Mucosa of descending colon (tissue), 3 donors: ENCODE results near the gene CEP112. TPM values are rescaled to one million over a fixed set of nuclear protein-coding genes. Genes with fewer than 3 reads are reported as not detected.

ENCODE experiments used
- ATAC-seq: fragments of 200-7000 bp; cut with Tn5 transposase; one replicate; pipeline ENCODE4 v1.9.1; 2020; ENCODE audit warnings: mild to moderate bottlenecking, moderate library complexity
- DNase-seq, 3 donors: peaks; one replicate each; pipeline ENCODE4 v3.0.0-alpha.2; 2020
- H3K36me3 ChIP-seq: fragments of 200-600 bp; one replicate; pipeline ENCODE4 v1.8.0; 2021; ENCODE audit warnings: low read depth, mild to moderate bottlenecking
- H3K4me1 ChIP-seq: fragments of 200-600 bp; one replicate; pipeline ENCODE4 v1.8.0; 2021; ENCODE audit warnings: low read depth, mild to moderate bottlenecking
- H3K4me3 ChIP-seq: fragments of 200-600 bp; one replicate; pipeline ENCODE4 v1.8.0; 2021; ENCODE audit warnings: mild to moderate bottlenecking
- H3K9me3 ChIP-seq: fragments of 200-600 bp; one replicate; pipeline ENCODE4 v1.8.0; 2021; ENCODE audit warnings: mild to moderate bottlenecking
- CTCF ChIP-seq: fragments of 200-600 bp; IDR thresholded peaks from one replicate; pipeline ENCODE4 v1.8.0; 2022; ENCODE audit warnings: antibody characterized with exemption, mild to moderate bottlenecking
- intact Hi-C, 2 donors: fragments of 100-400 bp; cut with DNase I in 1 of 2; cut with micrococcal nuclease in 1 of 2; formaldehyde crosslinking; loops; one replicate each; pipeline versions ENCODE4 v1.11.0 to v1.11.1; 2022; cut with DNase I, micrococcal nuclease
- total RNA-seq, 3 donors: library from RNA; stranded (reverse); fragmentation: NEBNext Ultra II Directional in 2 of 3; extraction: Animal tissue kit (Norgen Biotek cat#: 25700) in 2 of 3; gene quantifications; one replicate each; pipeline versions ENCODE4 v1.2.1 to v1.2.4, GENCODE V29; 2021 to 2023
- donor health status: DM: no; HTN: no; CAD: no; lungs with moderate emphysema.
- donor health status: DM: no; HTN: no; CAD: no.
- donor health status: DM: no; HTN: yes; CAD: no.

Gene CEP112
- total RNA-seq, 3 donors from 2014 or later, result 6.3 to 18.5 (median 7.0) TPM

GRCh38 chr17:65674246-65675045 is 517.5 kb downstream of the CEP112 start:
- intact Hi-C loops, result no loop called here
- H3K4me3 ChIP-seq, result no peak overlapping the region
- no peaks in the 10 kb centered on the region for H3K4me1 ChIP-seq
- DNase-seq, result no peak
- no peaks in the 10 kb centered on the region for H3K36me3 ChIP-seq
- no peak for TF ChIP-seq CTCF
- no peak for ATAC-seq
- no peaks in the 10 kb centered on the region for H3K9me3 ChIP-seq

GRCh38 chr17:65670667-65671371 is 521.1 kb downstream of the CEP112 start:
- no peak overlapping the region for H3K4me3 ChIP-seq
- H3K9me3 ChIP-seq, result no peaks in the 10 kb centered on the region
- H3K36me3 ChIP-seq, result no peaks in the 10 kb centered on the region
- intact Hi-C loops, result no loop called here
- no peak for DNase-seq
- H3K4me1 ChIP-seq, result no peaks in the 10 kb centered on the region
- TF ChIP-seq CTCF, result no peak
- no peak for ATAC-seq

- no peaks in the 10 kb centered on the region for H3K4me1 ChIP-seq
- intact Hi-C loops, result no loop called here
- DNase-seq (no peak), ATAC-seq (no peak)
- H3K9me3 ChIP-seq, result no peaks in the 10 kb centered on the region
- no peak for TF ChIP-seq CTCF
- H3K4me3 ChIP-seq, result no peak overlapping the region
- no peaks in the 10 kb centered on the region for H3K36me3 ChIP-seq
Observed at GRCh38 chr17:65668211-65668610, 523.7 kb downstream of the CEP112 start.

- Histone ChIP-seq H3K36me3 (no peaks in the 10 kb centered on the region), H3K4me3 (no peak overlapping the region), H3K9me3 (no peaks in the 10 kb centered on the region), H3K4me1 (no peaks in the 10 kb centered on the region)
- no peak for ATAC-seq
- intact Hi-C loops, result no loop called here
- no peak for DNase-seq
- no peak for TF ChIP-seq CTCF
Observed at GRCh38 chr17:65667656-65668055, 524.3 kb downstream of the CEP112 start.

- ATAC-seq (no peak), DNase-seq (no peak)
- TF ChIP-seq CTCF, result no peak
- H3K36me3 ChIP-seq, result no peaks in the 10 kb centered on the region
- H3K9me3 ChIP-seq, result no peaks in the 10 kb centered on the region
- intact Hi-C loops, result no loop called here
- H3K4me1 ChIP-seq, result no peaks in the 10 kb centered on the region
- H3K4me3 ChIP-seq, result no peak overlapping the region
Observed at GRCh38 chr17:65666876-65667321, 525.0 kb downstream of the CEP112 start.
